HepG2 (cell line): ENCODE results near the gene VPS54. TPM values are rescaled to one million over a fixed set of nuclear protein-coding genes. Genes with fewer than 3 reads are reported as not detected.

Source experiments
- CCDC6 ChIP-seq: sonication (generic); formaldehyde crosslinking; IDR thresholded peaks from 2 replicates; pipeline ENCODE4 v1.8.1; 2022; ENCODE audit warnings: mild to moderate bottlenecking, missing genetic modification reagents, moderate library complexity
- DPF2 ChIP-seq: sonication (generic); formaldehyde crosslinking; IDR thresholded peaks from 2 replicates; pipeline ENCODE4 v1.4.0; 2020; ENCODE audit warnings: mild to moderate bottlenecking, low read depth, missing genetic modification reagents, borderline replicate concordance
- GMEB2 ChIP-seq: IDR thresholded peaks from 2 replicates; pipeline ENCODE4 v1.6.1; 2016; ENCODE audit warnings: missing biosample characterization, missing genetic modification reagents, low read depth
- MATR3 ChIP-seq: sonication (generic); formaldehyde crosslinking; IDR thresholded peaks from 2 replicates; pipeline ENCODE4 v1.4.0; 2020; ENCODE audit warnings: missing genetic modification reagents
- MTF2 ChIP-seq: sonication (generic); formaldehyde crosslinking; IDR thresholded peaks from 2 replicates; pipeline ENCODE4 v1.5.0; 2020; ENCODE audit warnings: missing genetic modification reagents, borderline replicate concordance
- NR2F1 ChIP-seq, 2 experiments: fragments of 450-650 bp in 1 of 2; formaldehyde crosslinking in 1 of 2; IDR thresholded peaks; 2 replicates each; pipeline versions ENCODE4 v1.5.0 to v1.6.1; 2016 to 2020; ENCODE audit warnings: mild to moderate bottlenecking in 1 of 2, missing compliant biosample characterization in 1 of 2, missing genetic modification reagents in 1 of 2, moderate library complexity in 1 of 2
- PCBP1 ChIP-seq: fragments of 200-400 bp; formaldehyde crosslinking; IDR thresholded peaks from 2 replicates; pipeline ENCODE4 v1.6.1; 2017; ENCODE audit warnings: mild to moderate bottlenecking, low read depth, low read length, borderline replicate concordance
- PRMT3 ChIP-seq: sonication (generic); formaldehyde crosslinking; IDR thresholded peaks from 2 replicates; pipeline ENCODE4 v1.8.1; 2022; ENCODE audit warnings: low read depth, mild to moderate bottlenecking, moderate library complexity, missing genetic modification reagents, borderline replicate concordance
- SMAD1 ChIP-seq: sonication (generic); formaldehyde crosslinking; IDR thresholded peaks from 2 replicates; pipeline ENCODE4 v1.4.0; 2020; ENCODE audit warnings: missing genetic modification reagents, low read depth, mild to moderate bottlenecking, borderline replicate concordance
- ZBTB3 ChIP-seq: sonication (generic); formaldehyde crosslinking; IDR thresholded peaks from 2 replicates; pipeline ENCODE4 v1.4.0; 2020; ENCODE audit warnings: low read depth, mild to moderate bottlenecking, moderate library complexity, missing genetic modification reagents, borderline replicate concordance
- ZNF33B ChIP-seq: sonication (generic); formaldehyde crosslinking; IDR thresholded peaks from 2 replicates; pipeline ENCODE4 v1.5.1; 2020; ENCODE audit warnings: mild to moderate bottlenecking, missing genetic modification reagents
- ZNF407 ChIP-seq: sonication (generic); formaldehyde crosslinking; IDR thresholded peaks from one replicate; pipeline ENCODE4 v1.5.1; 2020; ENCODE audit warnings: mild to moderate bottlenecking, missing genetic modification reagents; ENCODE audit errors: not compliant biosample characterization
- ZNF644 ChIP-seq: IDR thresholded peaks from 2 replicates; pipeline ENCODE4 v1.6.1; 2016; ENCODE audit warnings: low read depth
- ZNF678 ChIP-seq: sonication (generic); formaldehyde crosslinking; IDR thresholded peaks from 2 replicates; pipeline ENCODE4 v1.4.0; 2020; ENCODE audit warnings: mild to moderate bottlenecking, missing genetic modification reagents
- ZXDC ChIP-seq: sonication (generic); formaldehyde crosslinking; IDR thresholded peaks from 2 replicates; pipeline ENCODE4 v1.5.0; 2020; ENCODE audit warnings: mild to moderate bottlenecking, missing genetic modification reagents
- polyA plus RNA-seq, 8 experiments: library from polyadenylated mRNA; depleted of rRNA in 3 of 8; stranded (reverse) in 7 of 8; unstranded in 1 of 8; fragments of >200 nt; fragmentation: Illumina TruSeq in 4 of 8; extraction: Trizol in 4 of 8; gene quantifications; 2 replicates each; pipeline versions ENCODE4 v1.2.1 to v1.2.3, GENCODE V29; 2011 to 2016; ENCODE audit warnings: low read depth in 4 of 8, missing spikeins in 1 of 8, mixed read lengths in 1 of 8; ENCODE audit not compliant: insufficient read depth in 1 of 8
- total RNA-seq, 5 experiments: library from RNA; depleted of rRNA; stranded (reverse); fragments of >200 nt; fragmentation: Illumina TruSeq; extraction: Trizol; gene quantifications; 2 replicates each; pipeline ENCODE4 v1.2.3, GENCODE V29; 2016; ENCODE audit warnings: low read depth in 1 of 5

Gene VPS54
- total and polyA plus RNA-seq, 2 of the 13 experiments (the other 11 are each of a cell fraction or from before 2014, with no cell fraction given) = 64.7 to 77.5 TPM

GRCh38 chr2:64019083-64019974 is at the start of gene VPS54 (continued):
- peak; percentile 48 to 93 for TF ChIP-seq NR2F1 (CRISPR knock-in tag; IDR thresholded peaks at IDR 0.05)
- no peak for TF ChIP-seq DPF2 (CRISPR knock-in tag)
- no peak for TF ChIP-seq GMEB2 (CRISPR knock-in tag)
- 0 out of 2 replicates have a peak, but pooled peaks have one; percentile 40 for TF ChIP-seq CCDC6 (CRISPR knock-in tag)
- TF ChIP-seq PRMT3 = no peak
- no peak for TF ChIP-seq ZNF644 (CRISPR knock-in tag)
- TF ChIP-seq MATR3 = no peak
- no peak for TF ChIP-seq ZNF407 (CRISPR knock-in tag)
- TF ChIP-seq ZXDC (CRISPR knock-in tag) = no peak
- no peak for TF ChIP-seq ZNF33B (CRISPR knock-in tag)
- 0 out of 2 replicates have a peak, but pooled peaks have one; percentile 21 for TF ChIP-seq PCBP1
- TF ChIP-seq SMAD1 = no peak
- TF ChIP-seq MTF2 = no peak
- 0 out of 2 replicates have a peak, but pooled peaks have one; percentile 29 for TF ChIP-seq ZNF678
- no peak for TF ChIP-seq ZBTB3 (CRISPR knock-in tag)
